Effector memory CD4-positive, alpha-beta T cell (primary cell): ENCODE results near the gene NPS.

Experiments
- DNase-seq, 3 donors: peaks; one replicate each; pipeline ENCODE4 v3.0.0-alpha.2; 2020
- H3K27ac ChIP-seq: 2 replicates; pipeline ENCODE4 v1.7.0; 2013; ENCODE audit warnings: mild to moderate bottlenecking, low read length, moderate library complexity; ENCODE audit not compliant: insufficient read depth, poor library complexity, severe bottlenecking
- H3K27me3 ChIP-seq: replicated peaks from 2 replicates; pipeline ENCODE4 v1.7.0; 2013; ENCODE audit warnings: mild to moderate bottlenecking, low read length; ENCODE audit not compliant: insufficient read depth, control insufficient read depth, poor library complexity, severe bottlenecking
- H3K36me3 ChIP-seq: 2 replicates; pipeline ENCODE4 v1.7.0; 2013; ENCODE audit warnings: mild to moderate bottlenecking, low read length, moderate library complexity; ENCODE audit not compliant: control insufficient read depth, insufficient read depth
- H3K4me1 ChIP-seq: 2 replicates; pipeline ENCODE4 v1.7.0; 2013; ENCODE audit warnings: low read length, mild to moderate bottlenecking; ENCODE audit not compliant: control insufficient read depth, insufficient read depth, poor library complexity, severe bottlenecking
- H3K4me3 ChIP-seq: 2 replicates; pipeline ENCODE4 v1.7.0; 2013; ENCODE audit warnings: low read length, low read depth, mild to moderate bottlenecking; ENCODE audit not compliant: insufficient read depth, poor library complexity, severe bottlenecking
- H3K9me3 ChIP-seq: 2 replicates; pipeline ENCODE4 v1.7.0; 2013; ENCODE audit warnings: mild to moderate bottlenecking, low read length, moderate library complexity; ENCODE audit not compliant: control insufficient read depth

NPS gene

DNA sequence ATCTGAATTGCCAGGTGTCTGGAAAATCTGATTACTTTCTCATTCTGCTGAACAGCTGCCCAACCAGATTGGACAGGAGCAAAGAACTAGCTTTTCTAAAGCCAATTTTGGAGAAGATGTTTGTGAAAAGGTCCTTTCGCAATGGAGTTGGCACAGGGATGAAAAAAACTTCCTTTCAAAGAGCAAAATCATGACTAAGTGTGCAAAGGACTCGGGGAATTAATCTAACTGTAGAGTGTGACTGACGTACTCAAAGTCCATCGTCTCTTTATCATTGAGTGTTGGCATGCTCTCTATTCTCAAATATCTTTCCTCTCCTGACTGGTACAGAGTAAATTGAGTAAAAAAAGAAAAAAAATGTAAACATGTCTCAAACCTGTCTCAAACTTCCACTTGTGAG lies 3.3 kb downstream of the NPS start:
- H3K27ac ChIP-seq = no peak overlapping the region
- no peaks in the 10 kb centered on the region for H3K27me3 ChIP-seq
- H3K4me3 ChIP-seq = no peak overlapping the region
- no peaks in the 10 kb centered on the region for H3K4me1 ChIP-seq
- no peaks in the 10 kb centered on the region for H3K36me3 ChIP-seq
- DNase-seq = no peak
- H3K9me3 ChIP-seq = no peaks in the 10 kb centered on the region

GRCh38 chr10:127553417-127553816 lies 4.3 kb downstream of the NPS start:
- Histone ChIP-seq H3K36me3 (no peaks in the 10 kb centered on the region), H3K4me1 (no peaks in the 10 kb centered on the region), H3K4me3 (no peak overlapping the region), H3K9me3 (no peaks in the 10 kb centered on the region), H3K27ac (no peak overlapping the region), H3K27me3 (no peaks in the 10 kb centered on the region)
- DNase-seq = no peak

DNA sequence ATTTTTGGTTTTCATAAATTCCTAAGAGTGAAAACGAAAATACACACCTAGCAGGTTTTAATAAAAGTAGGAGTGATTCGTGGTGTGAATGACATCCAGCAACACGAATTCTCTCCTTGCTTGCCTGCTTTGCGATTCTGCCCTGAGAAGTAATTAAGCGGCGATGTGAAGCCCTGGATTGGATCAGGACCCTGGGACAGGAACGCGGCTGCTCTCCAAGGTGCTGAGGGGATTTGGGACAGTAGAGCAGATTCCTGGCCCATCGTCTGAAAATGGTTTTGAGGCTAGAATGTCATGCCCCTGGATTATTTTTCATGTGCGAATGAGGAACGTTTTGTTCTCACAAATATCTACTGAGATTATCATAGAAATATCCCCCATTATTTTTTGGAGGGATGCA lies 7.8 kb downstream of the NPS start:
- Histone ChIP-seq H3K4me1 (no peaks in the 10 kb centered on the region), H3K27me3 (no peaks in the 10 kb centered on the region), H3K36me3 (no peaks in the 10 kb centered on the region), H3K27ac (no peak overlapping the region), H3K9me3 (no peaks in the 10 kb centered on the region), H3K4me3 (no peak overlapping the region)
- DNase-seq = no peak

- no peak for DNase-seq
- Histone ChIP-seq H3K36me3 (no peaks in the 10 kb centered on the region), H3K27me3 (no peaks in the 10 kb centered on the region), H3K4me3 (no peak overlapping the region), H3K27ac (no peak overlapping the region), H3K9me3 (no peaks in the 10 kb centered on the region), H3K4me1 (no peaks in the 10 kb centered on the region)
These were observed 12.5 kb downstream of the NPS start for GRCh38 chr10:127561647-127562046.

- Histone ChIP-seq H3K9me3 (no peaks in the 10 kb centered on the region), H3K36me3 (no peaks in the 10 kb centered on the region), H3K4me3 (no peak overlapping the region), H3K4me1 (no peaks in the 10 kb centered on the region), H3K27ac (no peak overlapping the region), H3K27me3 (no peaks in the 10 kb centered on the region)
- no peak for DNase-seq
These were observed 14.8 kb downstream of the NPS start for GRCh38 chr10:127563718-127564553.

DNA sequence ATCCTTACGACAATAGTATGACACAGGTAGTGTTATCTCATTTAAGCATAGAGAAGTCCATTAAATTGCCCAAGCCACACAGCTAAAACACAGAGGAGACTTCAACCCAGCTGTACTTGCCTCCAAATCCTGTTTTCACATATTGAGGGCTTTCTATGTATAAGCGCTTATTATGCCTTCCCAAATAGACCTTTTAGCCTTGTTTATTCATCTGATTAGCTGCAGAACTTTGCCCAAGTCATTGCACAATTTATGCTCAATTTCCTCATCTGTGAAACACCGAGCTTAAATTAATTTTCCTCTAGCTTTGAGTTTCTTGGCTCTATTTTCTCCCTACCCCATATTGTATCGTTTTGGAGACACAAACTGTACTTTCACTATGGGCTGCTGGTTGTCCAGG lies 15.5 kb downstream of the NPS start:
- no peaks in the 10 kb centered on the region for H3K4me1 ChIP-seq
- no peak overlapping the region for H3K27ac ChIP-seq
- H3K36me3 ChIP-seq = no peaks in the 10 kb centered on the region
- no peaks in the 10 kb centered on the region for H3K9me3 ChIP-seq
- no peaks in the 10 kb centered on the region for H3K27me3 ChIP-seq
- DNase-seq = no peak
- no peak overlapping the region for H3K4me3 ChIP-seq

DNA sequence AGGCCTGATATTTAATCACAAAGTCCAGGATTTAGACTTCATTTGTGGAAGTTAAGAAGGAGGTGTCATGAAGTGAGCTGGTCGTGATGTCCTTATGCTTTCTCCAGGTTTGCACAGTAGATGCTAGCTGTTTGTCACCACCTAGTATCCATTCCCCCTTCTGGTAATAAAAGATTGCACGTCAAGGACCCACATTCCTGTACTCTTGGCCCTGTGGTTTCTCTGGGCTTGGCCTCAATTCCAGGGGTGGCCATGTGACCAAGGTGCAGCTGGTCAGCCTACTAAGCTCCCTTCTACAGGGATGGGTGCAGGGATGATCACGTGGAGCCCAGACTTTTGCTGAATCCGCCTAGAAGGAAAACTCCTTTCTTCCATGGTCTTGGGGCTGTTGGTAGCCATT lies 16.5 kb downstream of the NPS start:
- Histone ChIP-seq H3K36me3 (no peaks in the 10 kb centered on the region), H3K27me3 (no peaks in the 10 kb centered on the region), H3K27ac (no peak overlapping the region), H3K4me1 (no peaks in the 10 kb centered on the region), H3K9me3 (no peaks in the 10 kb centered on the region), H3K4me3 (no peak overlapping the region)
- DNase-seq = no peak

DNA sequence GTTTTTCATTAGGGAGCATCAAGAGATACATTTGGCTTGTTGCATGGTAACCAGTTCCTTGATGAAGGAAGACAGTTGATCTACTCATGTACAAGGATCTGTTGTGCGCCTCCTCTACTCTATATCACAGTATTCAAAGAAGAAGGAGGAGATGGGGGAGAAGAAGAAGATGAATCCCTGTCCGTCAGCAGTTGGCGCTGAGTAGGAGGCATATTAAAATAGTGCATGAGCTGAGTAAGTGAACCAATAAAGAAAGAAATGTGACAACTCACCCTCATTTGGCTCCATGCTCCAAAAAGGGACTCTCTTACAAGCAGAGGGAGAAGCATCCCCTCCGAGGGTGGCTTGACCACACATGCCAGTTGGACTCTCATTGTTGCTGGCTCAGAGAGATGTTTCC lies 20.1 kb downstream of the NPS start:
- H3K4me3 ChIP-seq = no peak overlapping the region
- no peaks in the 10 kb centered on the region for H3K9me3 ChIP-seq
- no peak for DNase-seq
- no peaks in the 10 kb centered on the region for H3K4me1 ChIP-seq
- no peak overlapping the region for H3K27ac ChIP-seq
- H3K36me3 ChIP-seq = no peaks in the 10 kb centered on the region
- H3K27me3 ChIP-seq = no peaks in the 10 kb centered on the region

DNA sequence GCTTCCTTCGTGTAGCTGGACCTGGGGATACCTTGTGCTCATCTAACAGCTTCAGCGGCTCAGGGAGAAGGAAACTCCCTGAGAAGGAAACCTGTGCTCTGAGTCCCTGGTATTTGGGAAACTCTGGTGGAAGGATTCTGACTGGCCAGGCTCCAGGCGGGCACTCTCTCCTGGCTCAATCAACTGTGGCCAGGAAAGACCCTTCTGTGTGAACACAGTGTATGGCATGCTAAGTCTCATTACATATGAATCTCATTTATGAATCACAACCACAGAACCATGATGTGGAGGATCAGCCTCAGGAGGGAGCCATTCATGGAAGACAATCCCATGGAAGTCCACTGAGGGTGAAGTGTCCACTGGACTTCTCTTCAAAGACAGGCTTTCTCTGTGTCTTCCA lies 20.9 kb downstream of the NPS start:
- H3K4me1 ChIP-seq = no peaks in the 10 kb centered on the region
- H3K27me3 ChIP-seq = no peaks in the 10 kb centered on the region
- DNase-seq = no peak
- no peaks in the 10 kb centered on the region for H3K36me3 ChIP-seq
- H3K9me3 ChIP-seq = no peaks in the 10 kb centered on the region
- H3K4me3 ChIP-seq = no peak overlapping the region
- no peak overlapping the region for H3K27ac ChIP-seq

DNA sequence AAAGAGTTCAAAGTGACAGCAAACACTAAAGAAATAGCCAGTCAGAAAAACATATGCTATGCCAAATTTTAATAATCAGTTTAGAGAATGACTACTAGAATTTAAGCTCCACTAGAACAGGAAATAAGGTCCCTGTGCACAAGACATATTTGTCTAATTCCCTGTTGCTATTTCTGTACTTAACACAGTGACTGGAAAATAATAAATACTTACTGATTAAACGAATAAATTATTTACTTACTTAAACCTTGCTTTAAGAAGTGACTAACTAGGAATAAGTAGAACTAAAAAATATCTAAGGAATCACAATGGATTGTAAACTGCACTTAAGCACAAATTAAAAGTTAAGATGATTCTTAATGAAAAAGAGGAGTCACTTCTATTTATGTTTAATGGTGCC lies 22.3 kb downstream of the NPS start:
- no peak for DNase-seq
- Histone ChIP-seq H3K4me1 (no peaks in the 10 kb centered on the region), H3K27ac (no peak overlapping the region), H3K36me3 (no peaks in the 10 kb centered on the region), H3K4me3 (no peak overlapping the region), H3K9me3 (no peaks in the 10 kb centered on the region), H3K27me3 (no peaks in the 10 kb centered on the region)
